NCI-H128 (cell line): Measurements from ENCODE around the gene MREG.
"Not testable (repeated sequence)": the region's sequence is repeated elsewhere in the genome, so short reads cannot be mapped to it uniquely, and the experiment has no call there.

Source experiments
- DNase-seq: peaks from one replicate; lab custom pipeline; 2025; ENCODE audit not compliant: unreplicated experiment; lab: John Stamatoyannopoulos, UW

Gene MREG

DNA sequence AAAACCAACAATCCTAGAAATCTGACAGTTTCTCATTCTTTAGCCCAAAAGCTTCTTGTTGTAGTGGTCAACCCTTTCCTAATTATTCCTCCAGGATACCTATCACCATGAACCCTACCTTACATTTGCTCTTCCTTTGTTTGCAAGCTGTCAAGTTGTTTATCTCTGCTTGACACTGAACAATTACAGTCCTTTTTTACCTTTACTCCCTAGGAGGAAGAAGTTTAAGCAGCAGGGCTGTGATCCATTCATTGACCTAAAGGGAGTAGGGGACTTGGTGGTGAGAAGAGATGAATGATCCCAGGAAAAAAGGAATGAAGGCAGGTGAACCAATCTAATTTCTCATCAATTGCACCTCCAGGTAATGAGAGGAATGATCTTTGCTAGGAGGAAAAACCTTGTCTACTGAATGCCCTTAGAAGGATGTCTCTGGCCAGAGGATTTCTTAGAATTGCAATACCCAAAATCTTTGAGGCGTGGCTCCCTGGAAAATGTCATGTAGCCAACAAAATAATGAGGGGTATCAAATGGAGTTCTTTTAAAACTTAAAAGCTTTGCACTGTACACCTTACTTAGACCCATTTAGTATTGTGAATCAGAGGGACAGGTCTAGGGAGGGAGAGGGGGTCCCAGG lies 47.7 kb downstream of the MREG start:
- no peak for DNase-seq

DNA sequence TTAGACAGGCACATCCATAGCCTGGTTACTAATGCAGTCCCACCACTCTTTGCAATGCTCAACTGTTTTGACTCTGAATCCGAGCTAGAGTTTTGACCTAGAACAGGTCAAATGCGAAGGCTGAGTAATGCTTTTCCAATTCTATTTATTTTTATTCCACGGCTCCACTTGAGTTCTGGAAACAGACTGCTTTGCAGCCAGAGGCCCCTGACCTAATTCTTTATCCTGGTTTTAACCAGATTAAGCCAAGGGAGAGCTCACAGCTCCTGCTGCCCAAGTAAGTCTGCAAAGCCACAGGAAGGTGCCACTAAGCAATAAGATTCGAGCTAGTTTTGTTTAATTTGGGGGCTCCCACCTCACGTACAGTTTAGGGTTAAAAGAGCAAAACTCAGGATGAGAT lies 51.4 kb downstream of the MREG start:
- no peak for DNase-seq

DNA sequence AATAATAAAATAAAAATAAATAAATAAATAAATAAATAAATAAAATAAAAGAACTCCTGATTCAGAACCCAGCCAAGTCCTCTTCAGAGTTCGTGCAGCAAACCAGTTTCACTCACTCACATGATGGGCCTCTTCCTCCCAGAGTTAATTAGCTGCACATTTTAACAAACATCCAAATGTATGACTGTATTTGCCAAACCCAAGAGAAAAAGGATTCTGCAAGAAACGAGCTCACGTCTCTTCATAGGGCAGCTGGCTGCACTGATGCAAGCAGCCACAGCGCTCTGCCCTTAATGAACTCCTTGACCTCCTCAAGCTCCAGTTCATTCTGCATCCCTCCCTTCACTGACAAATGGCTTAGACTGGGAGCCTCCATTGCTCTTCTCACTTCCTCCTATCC lies 55.1 kb downstream of the MREG start:
- no peak for DNase-seq

DNA sequence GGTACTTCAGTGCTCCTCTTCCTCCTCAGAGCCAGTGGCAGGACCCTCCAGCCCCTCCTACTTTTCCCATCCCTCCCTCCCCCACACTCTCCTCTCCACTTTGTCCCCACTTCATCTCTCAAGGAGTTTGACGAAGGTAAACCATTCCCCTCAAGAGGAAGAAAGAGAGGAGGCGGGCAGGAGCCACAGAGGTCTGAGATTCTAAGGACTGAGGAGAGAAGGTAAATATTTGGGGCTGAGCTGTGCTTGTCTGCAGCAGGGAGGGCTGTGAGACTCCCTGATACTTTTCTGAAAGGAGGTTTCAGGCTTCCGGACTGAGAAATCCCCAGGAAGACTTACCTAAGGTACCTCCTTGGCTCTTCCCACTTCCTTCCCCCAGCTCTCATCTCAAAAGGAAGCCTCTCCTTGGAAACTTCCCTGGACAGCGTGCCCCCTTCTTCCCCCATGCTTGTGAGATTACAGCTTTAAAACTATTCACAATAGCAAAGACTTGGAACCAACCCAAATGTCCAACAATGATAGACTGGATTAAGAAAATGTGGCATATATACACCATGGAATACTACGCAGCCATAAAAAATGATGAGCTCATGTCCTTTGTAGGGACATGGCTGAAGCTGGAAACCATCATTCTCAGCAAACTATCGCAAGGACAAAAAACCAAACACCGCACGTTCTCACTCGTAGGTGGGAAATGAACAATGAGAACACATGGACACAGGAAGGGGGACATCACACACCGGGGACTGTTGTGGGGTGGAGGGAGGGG lies 55.8 kb downstream of the MREG start:
- DNase-seq: not testable (repeated sequence)

DNA sequence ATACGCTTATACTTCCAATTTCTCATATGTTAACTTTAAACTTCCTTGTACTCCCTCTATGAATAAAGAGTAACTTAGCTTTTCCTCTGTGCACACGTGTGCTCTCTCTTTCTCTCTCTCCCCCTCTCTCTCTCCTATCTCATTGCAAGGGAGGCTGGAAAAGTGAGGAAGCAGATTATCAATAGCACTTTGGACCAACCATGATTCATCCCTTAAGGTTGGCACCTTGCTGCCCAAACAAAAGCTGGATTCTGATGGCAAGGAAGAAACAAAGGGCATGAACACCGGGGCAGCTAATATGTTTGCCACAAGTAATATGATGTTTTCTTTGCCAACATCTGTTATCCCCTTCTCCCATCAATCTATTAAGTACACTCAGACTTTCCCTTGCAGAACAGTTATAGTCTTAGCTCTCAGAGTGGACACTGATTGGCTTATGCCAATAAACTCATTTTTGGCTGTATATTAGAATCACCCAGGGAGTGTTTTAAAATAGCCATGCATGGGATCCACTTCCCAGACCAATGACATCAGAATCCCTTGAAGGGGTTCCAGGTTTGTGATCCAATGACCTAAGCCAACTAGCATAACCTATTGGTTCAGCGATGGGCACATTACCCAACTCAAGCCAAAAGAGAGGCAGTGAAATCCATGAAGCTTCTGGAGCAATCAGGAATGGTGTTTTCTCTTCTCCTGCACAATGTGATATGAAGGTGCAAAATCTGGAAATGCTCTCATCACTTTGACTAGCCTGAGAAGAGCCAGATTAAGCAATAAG lies 60.3 kb downstream of the MREG start:
- DNase-seq: no peak

DNA sequence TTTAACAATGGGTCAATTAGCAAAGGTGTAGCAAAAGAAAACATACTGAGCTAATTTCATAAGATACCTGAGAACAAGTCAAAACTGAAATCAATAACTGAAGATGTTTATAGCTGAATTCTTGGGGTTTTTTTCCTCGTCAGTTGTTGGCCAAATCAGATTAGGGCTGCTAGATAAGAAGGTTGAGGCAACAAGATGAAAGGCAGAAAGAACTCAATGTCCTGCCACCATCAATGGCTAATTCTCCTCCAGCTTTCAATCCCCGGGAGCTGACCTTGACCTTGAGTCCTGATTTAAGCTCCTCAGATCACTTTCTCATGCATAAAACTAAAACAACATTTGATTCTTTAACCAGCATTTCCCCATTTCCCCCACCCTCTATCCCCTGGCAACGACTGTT lies 61.8 kb downstream of the MREG start:
- no peak for DNase-seq

DNA sequence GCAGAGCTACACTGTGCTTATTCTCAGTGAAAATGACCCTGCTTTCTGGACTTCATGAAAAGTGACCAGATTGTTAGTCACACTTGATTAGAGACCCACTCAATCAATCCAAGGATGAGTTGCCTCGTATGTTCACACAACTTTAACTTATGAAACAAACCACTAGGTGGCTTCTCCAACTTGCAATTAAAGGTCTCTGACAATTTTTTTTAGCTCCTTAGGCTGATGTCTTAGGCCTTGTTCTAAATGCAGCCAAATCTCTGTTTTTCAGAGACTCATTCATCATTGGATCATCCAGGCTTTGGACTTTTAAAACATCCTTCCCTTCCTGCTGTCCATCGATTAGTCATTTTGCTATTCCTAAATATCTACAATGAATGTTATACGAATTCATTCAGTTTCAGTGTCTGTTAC lies 63.4 kb downstream of the MREG start:
- no peak for DNase-seq

DNA sequence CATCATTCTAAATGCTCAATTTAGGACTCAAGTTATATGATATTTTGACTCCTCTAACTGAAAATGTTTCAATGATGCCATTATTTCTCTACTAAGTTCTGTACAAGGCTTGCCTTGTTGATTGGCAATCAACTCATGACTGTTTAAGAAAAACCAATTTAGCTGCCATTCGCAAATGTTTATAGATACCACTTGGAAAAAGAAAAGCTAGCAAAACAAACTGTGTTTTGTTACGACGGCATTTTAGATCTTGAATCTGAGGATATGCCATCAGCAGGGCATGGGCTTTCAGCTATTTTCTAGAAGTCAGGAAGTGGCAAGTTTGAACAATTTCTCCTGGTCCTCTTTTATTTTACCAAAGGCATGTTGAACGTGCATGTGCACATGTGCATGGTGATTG lies 65.3 kb downstream of the MREG start:
- DNase-seq: no peak

DNA sequence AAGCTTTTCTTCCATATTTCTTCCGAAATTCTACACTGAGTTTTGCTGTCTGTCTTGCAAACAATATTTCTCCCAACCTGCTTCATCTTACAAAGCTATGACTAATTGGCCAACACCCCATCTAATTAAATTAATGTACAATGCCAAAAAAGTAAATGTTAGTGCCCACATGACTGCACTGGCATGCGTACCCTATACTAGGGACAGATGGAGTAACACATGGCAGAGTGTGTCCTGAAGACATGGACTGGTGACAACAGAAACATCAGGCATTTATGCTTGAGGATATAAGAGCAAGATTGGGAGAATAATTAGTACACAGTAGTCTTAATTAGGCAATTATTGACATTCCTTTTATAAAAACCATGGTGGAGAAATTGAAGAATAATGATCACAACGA lies 66.8 kb downstream of the MREG start:
- DNase-seq: no peak

DNA sequence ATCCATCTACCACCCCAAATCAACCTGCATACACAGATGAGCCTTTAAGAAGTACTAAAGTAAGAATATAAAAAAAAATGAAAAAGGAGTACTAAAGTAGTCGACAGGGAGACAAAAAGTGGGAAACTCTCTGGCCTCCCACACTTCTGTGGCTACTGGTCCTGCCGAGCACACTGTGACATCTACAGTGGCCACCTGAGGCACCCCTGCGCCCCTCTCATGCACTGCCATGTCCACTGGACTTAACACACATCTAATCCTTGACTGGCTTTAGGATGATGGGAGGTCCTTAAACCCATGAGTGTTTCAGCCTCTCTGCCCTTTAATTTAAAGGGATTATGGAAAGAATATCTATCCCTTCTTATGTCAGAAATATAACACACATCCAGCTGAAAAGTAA lies 71.2 kb downstream of the MREG start:
- no peak for DNase-seq

DNA sequence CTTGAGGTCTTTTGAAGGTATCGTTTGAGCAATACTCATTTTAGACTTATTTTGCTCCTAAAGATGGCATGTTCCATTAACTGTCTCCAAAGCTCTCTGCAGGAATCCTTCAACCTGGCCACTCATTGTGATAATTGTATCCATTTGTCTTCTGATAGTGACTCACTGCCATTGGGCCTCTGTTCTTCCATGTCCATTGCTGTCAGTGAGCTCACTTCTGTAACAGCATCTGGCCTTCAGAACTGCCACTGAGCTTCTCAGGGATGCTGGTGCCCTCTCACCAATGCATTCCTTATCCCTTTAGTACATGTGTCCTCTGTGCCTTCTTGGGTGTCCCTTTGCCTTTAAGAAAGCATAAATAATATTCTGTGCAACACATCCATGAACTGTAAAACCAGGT lies 71.6 kb downstream of the MREG start:
- DNase-seq: no peak

DNA sequence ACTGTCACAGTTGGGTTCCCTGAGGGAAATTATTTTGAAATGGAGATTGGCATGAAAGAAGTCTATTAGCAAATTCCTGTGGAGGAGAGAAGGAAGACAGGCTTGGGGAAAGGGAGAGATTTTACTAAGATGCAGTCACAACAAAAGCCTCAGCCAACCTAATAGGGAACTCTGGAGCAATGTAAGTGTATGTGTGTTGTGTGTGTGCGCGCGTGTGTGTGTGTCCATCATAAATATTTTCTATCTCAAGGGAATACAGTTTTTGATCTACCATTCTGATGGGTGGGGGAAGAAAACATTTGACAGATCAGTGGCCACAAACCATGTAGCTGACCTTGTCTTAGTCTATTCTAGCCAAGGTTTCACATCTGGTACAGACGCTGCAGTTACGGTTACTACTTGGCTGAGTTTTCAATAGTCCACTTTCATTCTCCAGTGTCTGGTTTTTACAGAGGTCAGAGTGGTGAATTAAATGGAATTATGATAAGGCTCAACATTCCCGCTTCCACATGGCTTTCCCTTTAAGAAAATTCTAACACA lies 72.6 kb downstream of the MREG start:
- no peak for DNase-seq

DNA sequence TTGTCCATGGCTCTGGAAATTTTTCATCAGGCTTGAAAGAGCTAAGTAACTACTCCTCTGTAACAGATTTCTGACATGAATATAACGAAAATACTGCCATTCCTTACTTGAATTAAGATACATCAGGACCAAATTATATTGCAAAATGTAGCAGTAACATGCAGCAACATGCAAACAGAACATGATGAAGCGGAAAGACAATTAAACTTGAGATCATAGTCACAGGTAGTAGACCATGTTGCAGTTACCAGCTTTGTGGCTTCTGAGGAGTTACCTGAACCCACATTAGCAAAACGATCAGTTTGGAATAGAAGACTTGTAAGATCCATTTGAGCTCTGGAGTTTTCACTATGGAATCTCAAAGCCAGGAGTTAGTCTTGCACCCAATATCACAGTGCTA lies 76.2 kb downstream of the MREG start:
- no peak for DNase-seq

DNA sequence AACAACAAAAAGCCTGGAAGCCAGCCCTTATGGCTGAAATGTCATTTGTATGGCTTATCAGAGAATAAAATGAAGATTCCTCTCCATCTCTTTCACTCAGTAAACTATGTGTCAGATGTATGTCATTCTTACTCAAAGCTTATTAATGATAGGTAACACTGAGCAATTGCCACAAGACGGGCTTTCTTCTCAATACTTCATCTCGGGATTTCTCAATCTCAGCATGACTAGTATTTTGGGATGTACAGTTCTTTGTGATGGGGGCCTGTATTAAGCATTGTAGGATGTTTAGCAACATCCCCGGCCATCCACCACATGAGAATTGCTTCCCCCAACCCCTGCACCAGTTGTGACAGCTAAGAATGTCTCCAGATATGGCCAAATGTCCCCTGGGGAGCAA lies 80.2 kb downstream of the MREG start:
- DNase-seq: no peak

DNA sequence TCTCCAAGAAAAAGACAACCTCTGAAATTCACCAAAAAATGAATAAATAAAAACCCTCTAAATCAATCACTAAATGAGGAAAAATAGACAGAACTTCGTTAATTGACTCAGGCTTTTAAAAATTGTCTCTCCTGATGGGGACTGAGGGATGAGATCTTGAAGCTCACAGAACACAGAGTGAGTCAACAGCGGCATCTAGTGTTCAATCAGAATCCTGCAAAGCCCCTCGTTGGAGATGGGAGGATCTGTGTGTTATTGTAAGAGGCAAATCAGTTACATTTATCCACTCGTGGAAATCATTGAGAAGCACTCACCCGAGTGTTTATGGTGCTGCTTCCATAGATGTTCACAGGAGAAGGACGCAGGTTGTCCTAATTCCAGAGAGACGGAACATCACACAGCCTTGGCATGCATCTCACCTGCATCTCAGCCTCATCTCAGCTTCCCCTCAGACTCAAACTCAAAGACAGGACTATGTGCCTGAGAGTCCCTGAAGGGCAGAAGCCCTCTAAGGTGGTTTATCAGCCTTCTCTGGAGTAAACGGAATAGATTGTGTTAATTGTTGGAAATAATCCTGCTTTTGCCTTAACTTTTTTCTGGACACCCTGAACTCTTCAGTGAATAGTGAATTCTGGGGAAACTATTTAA lies 82.0 kb downstream of the MREG start:
- peak; percentile 40 for DNase-seq

DNA sequence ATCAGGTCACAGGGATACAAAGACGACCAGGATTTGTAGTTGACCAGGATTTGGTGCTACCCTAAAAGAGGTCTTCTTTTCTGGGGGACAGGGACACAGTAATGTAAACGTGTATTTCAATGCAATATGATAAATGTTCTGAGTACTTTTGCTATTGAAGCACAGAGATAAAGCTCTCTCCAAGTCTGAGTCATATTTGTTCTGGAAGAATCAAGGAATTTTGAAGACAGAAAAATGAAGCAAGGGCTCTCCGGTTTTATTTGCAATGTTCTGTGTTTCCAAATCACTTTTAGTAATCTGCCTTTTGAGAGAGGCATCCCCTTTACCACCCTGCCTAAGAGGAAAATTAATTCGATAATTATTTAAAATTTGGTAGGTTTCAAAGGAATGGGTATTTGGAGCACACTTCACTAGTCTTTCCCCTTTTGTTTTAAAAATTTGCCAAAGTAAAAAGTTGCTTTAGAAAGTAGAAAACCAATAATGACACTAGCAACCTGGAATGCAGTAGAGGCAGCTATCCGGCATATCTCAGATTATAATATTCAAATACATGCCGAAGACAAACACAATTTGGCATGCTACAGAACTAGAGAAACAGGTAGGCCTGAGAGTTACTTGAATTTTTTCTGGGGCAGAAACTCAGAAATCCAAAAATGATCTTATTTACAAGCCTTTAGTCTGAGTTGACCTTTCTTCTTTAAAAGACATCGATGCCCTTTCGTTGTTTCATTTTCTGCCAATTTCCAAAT lies 82.7 kb downstream of the MREG start:
- DNase-seq: no peak

DNA sequence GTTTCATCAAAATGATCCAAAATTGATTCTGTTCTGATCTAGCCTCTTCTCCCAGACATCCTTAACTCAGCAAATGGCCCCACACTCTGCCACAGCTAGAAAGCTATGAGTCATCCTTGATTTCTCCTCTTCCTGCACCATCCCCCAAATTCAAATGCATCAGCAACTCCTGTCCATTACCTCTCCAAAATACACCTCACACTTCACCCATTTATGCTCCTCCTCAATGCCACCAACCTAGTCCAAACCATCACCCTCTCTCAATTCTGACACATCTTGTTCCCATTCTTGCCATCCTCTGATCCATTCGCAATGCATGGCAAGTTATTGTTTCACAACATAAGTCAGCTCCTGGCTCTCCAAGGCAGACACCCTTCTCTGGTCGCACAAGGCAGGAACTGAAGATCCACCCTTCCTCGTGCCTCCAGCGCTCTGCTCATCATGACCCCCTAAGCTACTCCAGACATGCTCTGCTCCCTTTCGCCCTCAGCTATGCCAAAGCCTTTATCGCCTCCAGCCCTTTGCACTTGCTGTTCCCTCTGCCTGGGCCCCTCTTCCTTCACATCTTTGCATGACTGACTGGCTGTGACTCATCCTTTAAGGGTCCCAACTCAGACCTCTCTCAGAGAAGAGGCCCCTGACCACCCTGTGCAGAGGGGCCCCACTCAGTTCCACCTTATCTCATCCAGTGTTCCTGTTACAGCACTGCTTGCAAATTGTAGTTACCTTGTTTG lies 83.6 kb downstream of the MREG start:
- no peak for DNase-seq

DNA sequence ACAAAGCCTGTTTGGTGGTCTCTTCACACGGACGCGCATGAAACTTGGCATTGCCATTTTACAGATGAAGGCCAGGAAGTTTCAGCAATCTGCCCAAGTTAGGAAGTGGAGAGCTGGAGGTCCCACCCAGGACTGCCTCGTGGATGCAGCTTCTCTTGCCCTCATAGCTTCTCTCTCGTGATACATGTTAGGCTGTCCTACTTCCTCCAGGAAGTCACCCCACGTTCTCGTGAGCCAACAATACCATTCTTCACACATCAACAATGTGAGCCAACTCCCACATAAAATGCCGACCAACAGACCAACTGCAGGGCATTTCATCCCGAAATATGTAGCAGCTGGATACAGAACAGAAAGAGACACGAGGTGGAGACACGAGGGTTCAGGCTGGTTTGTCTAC lies 85.3 kb downstream of the MREG start:
- no peak for DNase-seq

DNA sequence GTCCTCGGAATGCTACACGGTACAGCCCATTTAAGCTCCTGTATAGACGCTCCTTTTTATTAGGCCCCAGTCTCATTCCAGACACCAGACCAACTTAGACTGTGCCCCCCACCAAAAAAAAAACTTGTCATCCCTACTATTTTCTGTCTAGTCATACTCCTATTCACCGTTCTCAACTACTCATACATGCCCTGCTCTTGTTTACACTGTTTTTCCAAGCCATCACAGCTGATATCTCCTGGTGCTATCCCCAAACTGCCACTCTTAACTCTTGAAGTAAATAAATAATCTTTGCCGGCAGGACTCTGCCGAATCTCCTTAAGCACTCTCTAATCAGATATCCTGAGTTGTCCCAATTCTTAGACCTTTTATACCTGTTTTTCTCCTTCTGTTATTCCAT lies 86.4 kb downstream of the MREG start:
- not testable (repeated sequence) for DNase-seq

DNA sequence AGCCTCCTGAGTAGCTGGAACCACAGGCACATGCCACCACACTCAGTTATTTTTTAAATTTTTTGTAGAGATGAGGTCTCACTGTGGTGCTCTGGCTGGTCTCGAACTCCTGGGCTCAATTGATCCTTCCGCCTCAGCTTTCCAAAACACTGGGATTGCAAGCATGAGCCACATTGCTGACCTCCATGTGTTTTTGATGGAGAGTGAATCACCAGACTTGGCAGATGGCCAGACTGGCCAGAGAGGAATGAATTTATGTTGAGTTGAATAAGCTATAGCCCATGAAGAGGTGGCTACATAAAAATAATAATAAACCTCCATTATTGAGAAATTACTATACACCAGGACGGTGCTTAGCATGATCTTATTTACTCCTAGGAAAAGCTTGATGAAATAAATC lies 91.5 kb downstream of the MREG start:
- DNase-seq: no peak
